ENCODE measurements around the gene BEND6. TPM values are rescaled to one million over a fixed set of nuclear protein-coding genes. Genes with fewer than 3 reads are reported as not detected.

BEND6 gene
- total and polyA plus RNA-seq, 7 donors: 0.14 to 1.1 (median 0.30) TPM

- peaks cover 19% of the 10 kb centered on the region for H3K9me3 ChIP-seq
- no peak for TF ChIP-seq CTCF (IDR thresholded peaks at IDR 0.05)
- 86 to 89% (median 88%) methylated on average over 3 of the region's 3 CpGs for WGBS, 3 donors
- H3K27ac ChIP-seq: no peak overlapping the region
- no peaks in the 10 kb centered on the region for H3K36me3 ChIP-seq (ENCODE audit: insufficient read depth in 1 of 2, low read depth in 1 of 2)
- intact Hi-C loops (cut with DNase I): loop anchor here in 1 of 2 donors (10.0 kb wide), 1 partner anchor 298 kb away; no protein-coding TSS in a partner anchor
- no peaks in the 10 kb centered on the region for H3K4me1 ChIP-seq
- H3K4me3 ChIP-seq: no peak overlapping the region
- DNase-seq (no peak), ATAC-seq (no peak)
- H3K27me3 ChIP-seq (ENCODE audit: insufficient read depth in 3 of 3, low read length in 2 of 3): peaks cover 0 to 3% (median 0%) of the 10 kb centered on the region in 3 donors
Observed at GRCh38 chr6:57027301-57027700, 72.4 kb downstream of the BEND6 start.

DNA sequence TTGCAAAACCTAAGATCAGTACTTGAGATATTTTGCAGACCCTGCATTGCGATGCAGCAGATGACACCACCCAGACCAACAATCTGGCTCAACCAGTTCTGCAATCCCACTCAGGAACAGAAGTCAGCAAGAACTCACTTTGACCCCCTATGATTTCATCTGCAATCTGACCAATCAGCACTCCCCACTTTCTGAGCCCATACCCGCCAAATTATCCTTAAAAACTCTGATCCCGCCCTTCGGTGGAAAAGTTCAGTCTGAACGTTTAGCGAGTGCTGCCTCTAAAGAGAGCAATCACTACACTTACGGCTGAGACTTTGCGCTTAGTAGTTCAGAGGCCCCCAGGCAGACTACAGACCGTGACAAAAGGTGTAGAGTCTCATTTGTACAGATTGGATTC lies 74.3 kb downstream of the BEND6 start:
- Histone ChIP-seq H3K36me3 (ENCODE audit: insufficient read depth in 1 of 2, low read depth in 1 of 2) (no peaks in the 10 kb centered on the region), H3K4me3 (no peak overlapping the region), H3K4me1 (no peaks in the 10 kb centered on the region), H3K27ac (no peak overlapping the region), H3K27me3 (ENCODE audit: insufficient read depth in 3 of 3, low read length in 2 of 3) (peaks cover 0 to 3% (median 0%) of the 10 kb centered on the region in 3 donors), H3K9me3 (peaks cover 16% of the 10 kb centered on the region)
- TF ChIP-seq CTCF (IDR thresholded peaks at IDR 0.05): no peak
- intact Hi-C loops (cut with DNase I): loop anchor here in 1 of 2 donors (10.0 kb wide), 1 partner anchor 296 kb away; no protein-coding TSS in a partner anchor
- DNase-seq: no peak
- no peak for ATAC-seq
- 87 to 89% (median 89%) methylated on average over 9 of the region's 9 CpGs for WGBS, 3 donors

- WGBS, 3 donors: 91 to 93% (median 93%) methylated on average over 3 of the region's 3 CpGs
Observed at GRCh38 chr6:57033228-57033627, 78.3 kb downstream of the BEND6 start.

DNA sequence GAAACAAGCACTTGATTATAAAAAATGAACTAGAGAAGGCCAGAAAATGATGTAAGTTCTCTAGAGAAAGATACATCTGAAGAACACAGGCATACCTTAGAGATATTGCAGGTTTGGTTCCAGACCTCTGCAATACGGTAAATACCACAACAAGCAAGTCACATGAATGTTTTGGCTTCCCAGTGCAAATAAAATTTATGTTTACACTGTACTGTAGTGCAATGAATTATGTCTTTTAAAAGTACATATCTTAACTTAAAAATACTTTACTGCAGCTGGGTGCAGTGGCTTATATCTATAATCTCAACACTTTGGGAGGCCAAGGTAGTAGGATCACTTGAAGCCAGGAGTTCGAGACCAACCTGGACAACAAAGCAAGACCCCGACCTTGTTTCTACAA lies 80.6 kb downstream of the BEND6 start:
- no peaks in the 10 kb centered on the region for H3K4me1 ChIP-seq
- DNase-seq (no peak), ATAC-seq (no peak)
- TF ChIP-seq CTCF (IDR thresholded peaks at IDR 0.05): no peak
- intact Hi-C loops (cut with DNase I): no loop called here
- H3K4me3 ChIP-seq: no peak overlapping the region
- H3K36me3 ChIP-seq (ENCODE audit: insufficient read depth in 1 of 2, low read depth in 1 of 2): no peaks in the 10 kb centered on the region
- WGBS, 3 donors: 28 to 30% (median 28%) methylated on average over 3 of the region's 3 CpGs
- peaks cover 0 to 3% (median 0%) of the 10 kb centered on the region in 3 donors for H3K27me3 ChIP-seq (ENCODE audit: insufficient read depth in 3 of 3, low read length in 2 of 3)
- no peak overlapping the region for H3K27ac ChIP-seq
- H3K9me3 ChIP-seq: no peaks in the 10 kb centered on the region

More at GRCh38 chr6:57033228-57033627, 78.3 kb downstream of the BEND6 start:
- Histone ChIP-seq H3K4me3 (no peak overlapping the region), H3K27ac (no peak overlapping the region), H3K27me3 (ENCODE audit: insufficient read depth in 3 of 3, low read length in 2 of 3) (peaks cover 0 to 3% (median 0%) of the 10 kb centered on the region in 3 donors), H3K36me3 (ENCODE audit: insufficient read depth in 1 of 2, low read depth in 1 of 2) (no peaks in the 10 kb centered on the region), H3K9me3 (no peaks in the 10 kb centered on the region), H3K4me1 (no peaks in the 10 kb centered on the region)
- intact Hi-C loops (cut with DNase I): no loop called here
- no peak for ATAC-seq
- no peak for TF ChIP-seq CTCF (IDR thresholded peaks at IDR 0.05)
- DNase-seq: no peak

DNA sequence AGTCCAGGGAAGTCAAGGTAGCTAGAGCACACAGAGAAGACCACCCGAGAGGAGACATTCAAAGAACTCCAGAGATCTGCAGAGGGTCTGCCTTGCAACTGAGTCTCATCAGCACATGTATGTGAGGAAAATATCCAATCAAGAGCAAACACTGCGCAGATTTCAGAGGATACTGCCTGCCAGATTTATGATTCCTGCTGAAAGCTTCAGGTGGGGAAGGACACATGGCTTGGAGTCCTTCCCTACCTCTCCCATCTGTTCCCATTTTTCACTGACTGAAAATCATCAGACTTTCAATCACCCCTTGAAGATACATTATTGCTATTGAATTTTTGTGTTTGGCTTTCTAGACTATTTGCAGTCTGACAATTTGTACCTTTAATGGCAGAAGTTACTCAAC lies 84.0 kb downstream of the BEND6 start:
- ATAC-seq (no peak), DNase-seq (no peak)
- Histone ChIP-seq H3K9me3 (no peaks in the 10 kb centered on the region), H3K27me3 (ENCODE audit: insufficient read depth in 3 of 3, low read length in 2 of 3) (no peaks in the 10 kb centered on the region), H3K36me3 (ENCODE audit: insufficient read depth in 1 of 2, low read depth in 1 of 2) (no peaks in the 10 kb centered on the region), H3K4me1 (no peaks in the 10 kb centered on the region), H3K27ac (no peak overlapping the region), H3K4me3 (no peak overlapping the region)
- no peak for TF ChIP-seq CTCF (IDR thresholded peaks at IDR 0.05)
- 91 to 95% (median 91%) methylated on average over 2 of the region's 2 CpGs for WGBS, 3 donors
- intact Hi-C loops (cut with DNase I): no loop called here

Data from psoas muscle (tissue), 8 donors.